GM21723 (cell line): ENCODE data around the gene LIPC.

Source experiments
- ATAC-seq: cut with Tn5 transposase; IDR thresholded peaks from one replicate; pipeline ENCODE4 v1.9.1; 2021; ENCODE audit warnings: mild to moderate bottlenecking, moderate library complexity; ENCODE audit not compliant: unreplicated experiment

The LIPC gene

GRCh38 chr15:58605931-58606530 lies 174.2 kb downstream of the LIPC start:
- no peak for ATAC-seq

GRCh38 chr15:58606577-58607080 lies 174.8 kb downstream of the LIPC start:
- no peak for ATAC-seq

- no peak for ATAC-seq
Observed at GRCh38 chr15:58608129-58608590, 176.4 kb downstream of the LIPC start.

- ATAC-seq: no peak
Observed at GRCh38 chr15:58608711-58609110, 176.9 kb downstream of the LIPC start.

- no peak for ATAC-seq
Observed at GRCh38 chr15:58611731-58612676, 180.2 kb downstream of the LIPC start.

GRCh38 chr15:58616171-58616570 lies 184.4 kb downstream of the LIPC start:
- ATAC-seq: no peak
